Iris pigment epithelial cell (primary cell): ENCODE results near the gene GNLY.

ENCODE experiments used
- DNase-seq: peaks from one replicate; pipeline ENCODE4 v3.0.0-alpha.2; 2011; ENCODE audit warnings: low read depth

The GNLY gene

GRCh38 chr2:85684806-85685205 is 9.4 kb upstream of the GNLY start:
- DNase-seq, result no peak

- DNase-seq, result no peak
Observed at GRCh38 chr2:85690932-85691331, 3.2 kb upstream of the GNLY start.

GRCh38 chr2:85692039-85692645 is 2.0 kb upstream of the GNLY start:
- DNase-seq, result no peak

DNA sequence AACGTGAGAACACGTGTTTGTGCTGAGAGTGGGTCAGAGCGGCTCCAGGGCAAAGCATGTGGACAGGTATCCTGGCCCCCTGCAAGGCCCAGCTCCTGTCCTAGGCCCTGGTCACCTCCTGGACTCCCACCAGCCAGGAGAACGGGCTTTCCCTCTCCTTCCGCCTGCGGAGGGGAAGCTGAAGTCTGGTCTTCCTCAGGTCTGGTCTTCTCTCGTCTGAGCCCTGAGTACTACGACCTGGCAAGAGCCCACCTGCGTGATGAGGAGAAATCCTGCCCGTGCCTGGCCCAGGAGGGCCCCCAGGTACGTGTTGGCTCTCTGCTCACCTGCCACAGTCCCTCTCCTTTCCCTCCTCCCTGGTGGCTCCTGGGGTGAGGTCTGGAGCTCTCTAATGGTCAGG is 963 bp downstream of the GNLY start:
- DNase-seq, result no peak

DNA sequence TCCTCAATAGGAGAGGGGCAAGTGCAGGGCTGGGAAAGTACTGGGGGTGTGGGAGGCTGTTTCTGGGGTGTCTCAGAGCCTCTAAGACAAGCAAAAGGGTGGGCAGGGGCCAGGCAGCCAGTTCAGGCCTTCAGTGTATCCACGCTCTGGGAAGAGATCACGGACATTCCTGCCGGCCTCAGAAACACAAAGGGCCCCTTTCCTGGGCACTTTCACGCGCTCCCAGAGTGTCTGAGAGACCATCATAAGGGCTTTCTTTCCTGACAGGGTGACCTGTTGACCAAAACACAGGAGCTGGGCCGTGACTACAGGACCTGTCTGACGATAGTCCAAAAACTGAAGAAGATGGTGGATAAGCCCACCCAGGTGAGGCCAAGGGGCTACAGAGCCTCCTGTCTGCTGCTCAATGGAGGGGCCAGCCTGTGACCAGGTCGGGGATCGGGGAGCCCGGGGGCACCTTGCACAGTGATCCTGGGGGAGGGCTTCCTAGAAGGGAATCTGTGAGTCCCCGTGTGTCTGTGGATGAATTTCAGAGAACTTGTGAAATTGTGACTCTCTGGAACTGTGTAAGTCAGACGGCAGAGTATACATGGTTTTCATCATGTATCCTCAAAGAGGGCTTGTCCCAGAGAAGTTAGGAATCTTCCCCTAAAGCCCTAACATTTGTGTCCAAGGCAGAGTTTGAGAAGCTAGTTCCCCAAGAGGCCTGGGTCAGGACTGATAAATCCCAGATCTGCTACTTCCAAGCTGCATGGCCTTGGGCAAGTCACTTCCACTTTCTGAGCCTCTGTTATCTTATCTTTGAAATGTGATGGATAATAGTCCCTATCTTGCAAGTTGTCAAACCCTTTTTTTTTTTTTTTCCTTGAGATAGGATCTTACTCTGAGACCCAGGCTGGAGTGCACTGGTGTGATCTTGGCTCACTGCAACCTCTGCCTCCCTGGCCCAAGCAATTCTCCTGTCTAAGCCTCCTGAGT is 1.8 kb downstream of the GNLY start:
- no peak for DNase-seq

DNA sequence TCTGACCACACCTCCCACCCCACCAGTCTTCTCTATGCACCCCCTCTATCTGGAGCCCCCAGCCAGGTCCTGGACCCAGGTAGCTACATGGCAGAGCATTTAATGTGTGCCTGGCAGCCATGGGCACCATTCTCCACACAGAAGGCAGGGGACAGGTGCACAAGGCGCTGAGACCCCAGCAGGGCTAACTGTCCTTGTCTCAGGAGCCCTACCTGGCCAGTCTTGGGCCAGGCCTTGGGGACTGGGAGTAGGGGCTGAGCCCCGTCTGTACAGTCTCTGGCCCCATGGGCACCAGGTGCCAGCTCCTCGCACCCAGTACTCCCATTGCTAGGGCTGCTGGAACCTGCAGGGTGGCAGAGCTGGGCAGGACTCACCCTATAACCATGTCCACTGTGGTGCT is 2.9 kb downstream of the GNLY start:
- no peak for DNase-seq

- DNase-seq, result no peak
Observed at GRCh38 chr2:85697716-85698115, 3.6 kb downstream of the GNLY start.

- DNase-seq, result no peak
Observed at GRCh38 chr2:85698184-85698879, 4.2 kb downstream of the GNLY start.

DNA sequence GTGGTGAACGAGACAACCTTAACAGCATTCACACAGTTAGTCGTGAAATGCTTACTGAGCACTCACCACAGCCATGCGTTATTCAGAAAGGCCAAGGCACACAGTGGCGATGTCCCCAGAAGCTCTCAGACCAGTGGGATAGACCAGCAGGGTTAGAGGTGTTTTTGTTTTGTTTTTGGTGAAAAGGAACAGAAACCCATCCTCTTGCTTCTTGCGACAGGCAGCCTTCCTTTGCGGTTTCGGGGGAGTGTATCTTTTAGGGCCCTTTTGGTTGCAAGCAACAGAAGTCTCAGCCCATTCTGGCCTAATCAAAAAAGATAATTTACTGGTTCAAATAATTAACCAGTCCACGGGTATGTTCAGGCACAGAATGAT is 4.7 kb downstream of the GNLY start:
- no peak for DNase-seq

DNA sequence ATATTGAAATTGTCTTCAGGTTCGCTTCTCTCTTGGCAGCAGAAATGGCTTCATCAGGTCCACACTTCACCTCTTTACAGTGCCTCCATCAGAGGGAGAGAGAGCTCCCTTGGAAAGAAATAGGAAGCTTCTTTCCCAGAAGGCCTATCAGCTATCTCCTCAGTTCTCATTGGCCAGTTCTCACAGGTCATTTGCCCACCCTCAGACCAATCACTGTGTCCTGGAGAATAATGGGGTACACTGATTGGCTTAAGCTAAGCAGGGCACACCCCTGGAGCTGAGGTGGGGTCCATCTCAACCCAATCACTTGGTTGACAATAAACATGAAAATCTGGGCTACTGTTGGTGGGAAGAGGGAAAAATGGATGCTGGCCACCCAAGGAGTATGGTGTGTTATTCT is 5.2 kb downstream of the GNLY start:
- DNase-seq, result no peak

DNA sequence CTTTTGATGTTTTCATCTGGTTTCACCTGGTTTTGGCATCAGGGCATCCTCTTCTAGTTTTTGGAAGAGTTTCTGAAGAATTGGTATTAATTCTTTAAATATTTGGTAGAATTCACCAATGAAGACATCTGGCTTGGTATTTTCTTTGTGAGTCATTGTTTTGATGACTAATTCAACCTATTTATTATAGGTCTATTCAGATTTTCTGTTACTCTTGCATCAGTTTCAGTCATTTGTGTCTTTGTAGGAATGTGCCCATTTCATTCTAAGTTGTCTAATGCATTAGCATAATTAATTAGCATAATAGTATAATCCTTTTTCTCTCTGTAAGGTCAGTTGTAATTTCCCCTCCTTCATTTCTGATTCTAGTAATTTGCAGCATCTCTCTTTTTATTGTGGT is 8.0 kb downstream of the GNLY start:
- peak; percentile 75 for DNase-seq

GRCh38 chr2:85702800-85703199 is 8.6 kb downstream of the GNLY start:
- DNase-seq, result no peak

DNA sequence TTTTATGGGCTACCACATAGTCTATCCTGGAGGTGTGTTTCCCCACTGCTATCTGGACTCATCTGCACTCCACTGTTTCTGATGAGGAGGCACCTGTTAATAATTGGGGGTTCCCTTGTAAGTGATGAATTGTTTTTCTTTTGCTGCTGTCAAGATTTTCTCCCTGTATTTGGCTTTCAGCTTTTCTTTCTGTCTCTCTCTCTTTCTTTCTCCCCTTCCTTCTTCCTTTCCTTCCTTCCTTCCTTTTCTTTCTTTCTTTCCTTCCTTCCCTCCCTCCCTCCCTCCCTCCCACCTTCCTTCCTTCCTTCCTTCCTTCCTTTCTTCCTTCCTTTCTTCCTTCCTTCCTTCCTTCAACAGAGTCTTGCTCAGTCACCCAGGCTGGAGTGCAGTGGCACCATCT is 9.2 kb downstream of the GNLY start:
- no peak for DNase-seq

DNA sequence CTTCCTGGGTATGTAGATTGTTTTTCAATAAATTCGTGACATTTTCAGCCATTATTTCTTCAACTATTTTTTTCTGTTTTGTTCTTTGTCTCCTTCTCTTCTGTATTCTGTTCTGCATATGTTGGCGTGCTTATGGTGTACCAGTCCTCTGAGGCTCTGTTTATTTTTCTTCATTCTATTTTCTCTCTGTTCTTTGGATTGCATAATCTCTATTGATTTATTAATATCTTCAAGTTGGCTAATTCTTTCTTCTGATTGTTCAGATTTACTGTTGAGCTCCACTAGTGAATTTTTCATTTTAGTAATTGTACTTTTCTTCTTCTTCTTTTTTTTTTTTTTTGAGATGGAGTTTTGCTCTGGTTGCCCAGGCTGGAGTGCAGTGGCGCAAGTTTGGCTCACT is 9.9 kb downstream of the GNLY start:
- no peak for DNase-seq

DNA sequence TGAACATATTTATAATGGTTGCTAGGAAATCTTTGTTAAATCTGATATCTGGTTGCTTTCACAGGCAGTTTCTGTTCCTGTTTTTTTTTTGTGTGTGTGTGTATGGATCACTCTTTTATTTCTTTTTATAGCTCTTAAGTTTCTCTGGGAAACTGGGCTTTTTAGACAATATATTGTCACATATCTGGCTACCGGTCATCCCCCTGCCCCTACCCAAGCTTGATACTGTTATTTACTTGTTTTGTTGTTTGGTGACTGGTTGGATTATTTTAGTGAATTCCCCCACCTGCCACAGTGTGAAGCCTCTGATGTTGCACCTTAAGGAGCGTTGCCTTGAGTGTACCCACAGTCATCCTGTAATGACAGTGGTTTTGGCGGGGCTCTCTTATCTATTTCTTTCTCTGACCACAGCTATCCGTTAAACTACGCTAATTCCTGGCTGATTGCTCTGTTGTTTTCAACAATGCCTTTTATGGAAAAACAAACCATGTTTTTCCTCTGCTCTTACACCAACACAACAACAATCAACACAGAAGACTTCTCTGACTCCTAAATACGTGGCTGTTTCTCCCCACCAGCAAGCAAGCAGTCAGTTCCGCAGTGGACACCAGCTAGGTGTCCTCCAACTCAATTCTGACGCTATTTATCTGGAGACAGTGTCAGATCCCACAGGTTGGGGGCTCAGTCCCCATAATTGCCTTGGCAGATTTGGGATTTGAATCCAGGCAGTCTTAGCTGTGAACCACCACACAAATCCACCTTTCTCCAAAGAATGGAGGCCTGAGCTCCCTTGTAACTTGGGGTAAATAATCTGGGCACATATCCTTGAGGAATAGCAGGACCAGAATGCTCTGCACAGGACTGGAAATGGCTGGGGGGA is 10.9 kb downstream of the GNLY start:
- peak; percentile 46 for DNase-seq

- DNase-seq, result peak; percentile 99
Observed at GRCh38 chr2:85705680-85706039, 11.5 kb downstream of the GNLY start.

DNA sequence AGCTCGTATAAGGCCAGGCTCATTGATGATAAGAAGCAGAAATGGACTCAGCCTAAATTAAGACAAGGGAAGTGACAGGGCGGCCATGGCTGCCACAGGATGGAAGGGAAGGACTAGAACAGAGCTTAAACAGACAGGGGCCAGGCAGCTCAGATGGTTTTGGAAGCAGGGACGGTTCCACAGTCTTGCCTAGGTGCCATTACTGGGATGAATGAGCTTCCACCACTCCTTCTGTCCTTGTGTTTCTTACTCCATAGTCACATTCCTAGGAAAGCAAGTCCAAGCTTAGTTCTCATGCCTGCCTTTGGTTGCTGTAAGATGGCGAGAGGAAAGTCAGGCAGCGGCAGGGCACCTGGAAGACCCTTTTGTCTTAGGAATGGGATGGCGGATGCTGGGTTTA is 11.9 kb downstream of the GNLY start:
- DNase-seq, result no peak

- no peak for DNase-seq
Observed at GRCh38 chr2:85706599-85707296, 12.6 kb downstream of the GNLY start.

GRCh38 chr2:85707304-85707703 is 13.1 kb downstream of the GNLY start:
- DNase-seq, result peak; percentile 94

DNA sequence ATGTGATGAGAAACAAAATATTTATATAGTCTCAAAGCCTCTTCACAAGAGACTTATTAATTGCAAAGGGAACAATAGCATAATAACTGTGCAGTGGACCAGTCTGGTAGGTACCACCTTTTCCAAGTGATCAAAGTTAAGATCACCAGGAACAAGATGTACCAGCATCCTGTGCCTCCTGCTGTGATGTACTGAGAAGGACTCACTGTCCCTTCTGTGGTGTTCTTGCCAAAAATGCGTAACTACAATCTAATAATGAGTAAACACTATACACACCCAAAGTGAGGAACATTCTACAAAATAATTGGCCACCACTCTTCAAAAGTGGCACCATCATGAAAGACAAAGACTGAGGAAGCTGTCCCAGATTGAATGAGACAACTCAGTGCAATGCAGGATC is 14.5 kb downstream of the GNLY start:
- no peak for DNase-seq

DNA sequence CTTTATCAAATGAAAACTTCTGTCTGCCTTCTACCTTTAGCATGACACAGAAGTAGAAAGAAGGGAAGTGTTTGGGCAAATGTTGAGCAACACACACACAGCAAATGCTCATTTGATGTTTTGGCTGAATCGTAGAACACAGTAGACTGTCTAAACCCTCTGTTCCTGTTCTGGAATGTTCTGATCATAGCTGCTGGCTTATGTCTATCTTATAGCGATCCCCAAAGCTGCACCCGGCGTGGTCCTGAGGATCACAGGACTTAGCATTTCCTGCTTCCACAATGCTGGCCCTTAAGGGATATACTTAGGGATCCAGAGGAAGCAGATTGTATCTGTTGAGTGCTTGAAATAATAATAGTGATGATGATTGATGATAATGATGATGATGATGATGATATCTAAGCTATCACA is 15.2 kb downstream of the GNLY start:
- peak; percentile 67 for DNase-seq
